GM12891 (cell line): ENCODE data around the gene ARL5B.
"Not testable (repeated sequence)": the region's sequence is repeated elsewhere in the genome, so short reads cannot be mapped to it uniquely, and the experiment has no call there.

ENCODE experiments used
- POLR2A ChIP-seq: IDR thresholded peaks from 2 replicates; pipeline ENCODE4 v1.6.1; 2011; ENCODE audit warnings: low read depth, low read length, control low read depth
- POLR2AphosphoS5 ChIP-seq: IDR thresholded peaks from 2 replicates; pipeline ENCODE4 v1.6.1; 2011; ENCODE audit warnings: low read depth, low read length, control low read depth
- SPI1 ChIP-seq: IDR thresholded peaks from 2 replicates; pipeline ENCODE4 v1.6.1; 2011; ENCODE audit warnings: low read depth, low read length, control low read depth
- TAF1 ChIP-seq: IDR thresholded peaks from 2 replicates; pipeline ENCODE4 v1.6.1; 2011; ENCODE audit warnings: low read depth, low read length, control low read depth

- TF ChIP-seq TAF1, POLR2A, POLR2AphosphoS5, SPI1: not testable (repeated sequence)
Measured at GRCh38 chr10:18632500-18632899, 26.7 kb upstream of the ARL5B start.
